ENCODE measurements around the gene LHPP. TPM values are rescaled to one million over a fixed set of nuclear protein-coding genes. Genes with fewer than 3 reads are reported as not detected.
"Not testable (repeated sequence)": the region's sequence is repeated elsewhere in the genome, so short reads cannot be mapped to it uniquely, and the experiment has no call there.

The LHPP gene
- polyA plus RNA-seq, 3 donors: 5.5 to 21.6 (median 14.3) TPM

DNA sequence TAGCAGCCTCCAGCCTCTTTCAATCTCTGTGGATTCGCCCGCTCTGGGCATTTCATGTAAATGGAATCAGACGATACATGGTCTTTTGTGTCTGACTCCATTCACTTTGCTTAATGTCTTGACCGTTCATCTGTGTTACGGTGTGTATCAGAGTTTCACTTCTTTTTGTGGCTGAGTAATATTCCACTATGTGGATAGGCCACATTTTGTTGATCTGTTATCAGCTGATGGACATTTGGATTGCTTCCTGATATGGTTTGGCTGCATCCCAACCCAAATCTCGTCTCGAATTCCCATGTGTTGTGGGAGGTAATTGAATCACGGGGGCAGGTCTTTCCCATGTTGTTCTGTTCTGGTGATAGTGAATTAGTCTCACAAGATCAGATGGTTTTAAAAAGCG lies 109.0 kb downstream of the LHPP start:
- no peak overlapping the region for H3K27ac ChIP-seq (ENCODE audit: low read depth, low read length)
- WGBS, 3 donors: 85 to 88% (median 86%) methylated on average over 9 of the region's 9 CpGs

DNA sequence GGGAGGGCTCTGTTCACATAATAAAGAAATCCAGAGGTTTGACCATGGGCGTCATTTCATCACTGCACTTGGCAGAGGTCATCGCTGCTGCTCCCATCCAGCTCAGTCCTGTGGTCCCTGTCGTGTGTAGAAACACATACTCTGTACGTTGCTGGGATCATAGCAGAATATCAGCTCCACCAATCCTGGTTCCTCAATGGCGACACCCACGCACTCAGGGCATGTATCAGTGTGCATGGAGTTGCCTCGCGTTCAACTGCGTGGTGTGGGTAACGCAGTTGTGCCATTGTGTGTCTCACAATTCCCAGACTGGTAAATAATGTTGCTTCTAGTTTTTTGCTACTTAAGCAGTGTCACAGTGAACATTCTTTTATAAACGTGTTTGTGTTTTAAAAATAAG lies 111.1 kb downstream of the LHPP start:
- 72 to 87% (median 78%) methylated on average over 11 of the region's 11 CpGs for WGBS, 3 donors
- H3K27ac ChIP-seq (ENCODE audit: low read depth, low read length): no peak overlapping the region

DNA sequence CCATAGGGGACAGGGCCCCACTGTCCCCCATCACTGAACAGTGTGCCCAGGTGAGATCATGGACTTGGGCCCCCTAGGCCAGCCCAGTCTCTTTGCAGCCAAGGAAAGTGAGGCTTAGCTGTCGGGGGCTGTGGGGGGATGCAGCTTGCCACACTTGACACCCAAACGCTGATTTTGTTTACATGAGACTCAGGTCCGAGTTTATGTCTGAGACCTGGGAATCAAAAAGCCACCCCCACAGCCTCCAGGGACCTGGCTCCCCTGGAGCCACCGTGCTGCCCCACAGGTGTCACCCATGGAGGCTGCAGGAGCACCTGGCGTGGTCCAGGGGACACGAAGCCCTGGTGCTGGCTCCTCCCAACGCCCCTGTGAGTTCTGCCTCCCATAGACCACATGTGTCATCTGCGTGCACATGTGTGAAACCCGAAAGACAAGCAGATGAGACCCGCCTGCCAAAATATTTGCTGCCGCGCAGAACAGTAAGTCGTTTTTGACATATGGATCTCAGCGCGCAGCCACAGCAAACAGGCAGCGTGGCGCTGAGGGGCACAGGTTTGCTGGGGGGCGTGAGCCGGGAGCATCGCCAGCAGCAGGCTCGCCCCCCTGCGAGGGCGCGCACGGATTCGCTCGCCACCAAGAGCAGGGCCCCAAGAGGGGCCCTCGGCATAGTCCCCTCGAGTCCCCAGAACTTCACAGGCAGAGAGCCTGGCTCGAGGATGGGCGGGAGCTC lies 112.3 kb downstream of the LHPP start:
- WGBS, 3 donors: 90 to 91% (median 91%) methylated on average over 30 to 31 of the region's 31 CpGs
- H3K27ac ChIP-seq (ENCODE audit: low read depth, low read length): no peak overlapping the region

DNA sequence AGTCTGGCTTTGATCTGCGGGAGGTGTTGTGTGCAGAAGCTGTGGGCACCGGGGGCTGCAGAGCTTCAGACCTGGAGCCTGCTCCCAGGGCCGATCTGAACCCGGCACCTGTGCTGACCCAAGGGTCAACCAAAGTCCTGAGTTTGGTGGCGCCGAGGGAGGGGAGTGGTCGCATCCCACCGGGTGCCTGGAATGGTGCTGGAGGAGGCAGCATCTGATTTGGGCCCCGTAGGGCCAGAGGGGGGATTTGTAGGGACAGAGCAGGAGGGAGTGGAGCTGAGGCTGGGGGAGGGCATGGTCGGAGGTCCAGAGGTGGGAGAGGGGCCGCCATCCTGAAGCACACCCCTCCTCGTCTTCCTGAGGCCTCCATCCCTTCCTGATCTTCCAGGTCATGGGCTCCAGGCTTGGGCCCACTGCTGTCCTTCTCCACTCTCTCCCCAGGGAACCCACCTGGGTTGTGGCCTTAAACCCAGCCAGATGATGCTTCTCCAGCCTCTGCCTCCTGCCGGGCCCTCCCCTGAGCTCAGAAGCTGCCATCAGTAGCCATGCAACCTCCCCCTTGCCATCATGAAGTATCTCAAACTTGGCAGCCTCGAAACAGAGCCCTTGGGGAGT lies 112.9 kb downstream of the LHPP start:
- no peak overlapping the region for H3K27ac ChIP-seq (ENCODE audit: low read depth, low read length)
- WGBS, 3 donors: 91 to 93% (median 92%) methylated on average over 13 to 14 of the region's 14 CpGs

DNA sequence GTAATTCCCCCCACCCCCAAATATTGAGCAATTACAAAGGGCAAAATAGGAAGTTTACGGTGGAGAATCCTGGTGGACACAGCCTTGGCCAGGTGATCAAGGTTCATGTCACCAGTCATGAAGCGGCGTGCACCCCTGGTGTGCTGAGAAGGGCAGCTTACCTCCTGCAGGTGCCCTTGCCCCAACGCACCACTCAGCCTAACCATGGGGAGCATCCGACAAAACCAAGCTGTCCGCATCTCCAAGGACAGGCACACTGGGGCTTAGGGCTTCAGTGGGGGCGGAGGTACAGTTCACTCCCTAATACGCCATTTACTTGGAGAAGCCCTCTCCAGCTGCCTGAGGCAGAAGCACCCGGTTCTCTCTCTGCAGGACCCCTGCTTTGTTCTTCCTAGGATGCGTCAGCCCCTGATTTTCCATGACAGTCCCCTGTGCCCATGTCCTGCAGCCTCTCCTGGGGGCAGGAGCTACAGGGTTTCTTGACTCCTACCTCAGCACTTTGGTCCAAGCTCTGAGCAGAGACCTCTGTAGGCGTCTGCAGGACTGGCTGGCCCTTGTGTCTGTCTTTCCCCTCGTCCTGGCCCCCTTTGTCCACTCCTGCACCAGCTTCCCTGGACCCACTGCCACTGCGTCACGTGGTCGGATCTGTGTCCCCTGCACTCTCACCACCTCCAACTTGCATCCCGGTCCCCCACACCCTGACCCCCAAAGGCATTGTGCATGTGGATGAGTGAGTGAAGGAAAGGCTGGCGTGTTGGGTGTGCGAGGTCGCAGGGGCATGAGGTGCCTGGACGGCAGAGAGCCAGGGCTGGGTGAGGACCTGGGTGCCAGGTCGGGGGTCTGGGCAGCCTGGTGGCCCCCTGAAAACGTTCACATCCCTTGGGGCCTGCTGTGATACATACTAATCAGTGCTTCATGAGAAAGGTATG lies 113.7 kb downstream of the LHPP start:
- no peak overlapping the region for H3K27ac ChIP-seq (ENCODE audit: low read depth, low read length)
- 85 to 91% (median 86%) methylated on average over 22 of the region's 22 CpGs for WGBS, 3 donors

DNA sequence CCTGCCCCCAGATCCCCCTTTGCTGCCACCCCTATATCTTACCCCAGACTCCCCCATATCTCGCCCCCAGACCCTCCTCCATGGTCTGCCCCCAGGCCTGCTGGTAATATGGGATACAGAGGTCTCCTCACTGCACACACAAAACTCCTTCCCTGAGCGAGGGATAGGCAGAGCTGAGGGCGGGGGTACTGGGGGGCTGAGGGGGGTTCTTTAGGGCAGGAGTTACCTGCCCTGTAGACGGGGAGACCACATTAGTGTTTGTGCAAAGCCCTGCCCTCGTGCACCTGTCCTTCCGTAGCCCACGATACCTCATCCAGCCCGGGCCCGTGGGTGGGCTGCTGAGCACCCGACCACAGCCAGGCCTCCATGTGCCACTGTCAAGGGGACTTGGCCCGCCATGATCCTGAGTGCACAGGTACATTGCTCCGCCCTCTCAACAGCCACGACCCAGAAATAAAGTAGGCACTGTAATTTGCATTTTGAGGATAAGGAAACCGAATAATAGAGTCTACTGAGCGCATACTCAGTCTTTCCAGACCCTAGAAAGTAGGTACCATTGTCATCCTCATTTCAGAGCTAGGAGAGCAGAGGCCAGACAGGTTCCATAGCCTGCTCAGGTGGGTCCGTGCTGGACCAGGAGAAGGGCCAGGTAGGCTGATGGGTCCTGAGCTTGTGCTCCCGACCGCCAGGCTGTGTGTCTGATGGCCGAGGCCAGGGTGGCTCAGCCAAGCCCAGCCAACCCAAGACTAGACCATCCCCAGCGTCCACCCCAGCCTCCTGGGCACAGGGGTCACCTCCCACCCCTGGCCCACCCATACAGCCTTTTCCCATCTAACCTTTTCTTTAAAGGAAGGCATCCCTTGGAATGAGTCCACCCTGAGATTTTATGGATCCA lies 115.2 kb downstream of the LHPP start:
- 81 to 90% (median 83%) methylated on average over 20 of the region's 20 CpGs for WGBS, 3 donors
- no peak overlapping the region for H3K27ac ChIP-seq (ENCODE audit: low read depth, low read length)

DNA sequence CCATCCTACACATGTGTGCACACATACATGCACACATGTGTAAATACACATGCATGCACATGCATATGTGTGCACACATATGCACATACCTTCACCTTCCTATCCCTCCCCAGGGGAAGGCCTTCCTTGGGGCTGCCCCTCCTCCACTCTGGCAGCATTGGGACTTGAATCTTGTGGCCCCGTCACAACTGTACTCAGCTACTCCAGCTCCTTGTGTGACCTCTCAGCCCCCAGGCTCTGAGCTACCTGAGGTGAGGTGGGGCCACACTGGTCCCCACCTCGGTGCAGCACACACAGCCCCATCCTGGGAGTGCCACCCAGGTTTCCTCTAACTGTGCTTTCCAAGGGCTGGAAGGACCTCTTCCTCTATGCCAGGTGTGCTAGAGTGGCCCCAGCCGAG lies 116.0 kb downstream of the LHPP start:
- H3K27ac ChIP-seq (ENCODE audit: low read depth, low read length): no peak overlapping the region
- WGBS, 3 donors: 88 to 95% (median 93%) methylated on average over 3 of the region's 3 CpGs

DNA sequence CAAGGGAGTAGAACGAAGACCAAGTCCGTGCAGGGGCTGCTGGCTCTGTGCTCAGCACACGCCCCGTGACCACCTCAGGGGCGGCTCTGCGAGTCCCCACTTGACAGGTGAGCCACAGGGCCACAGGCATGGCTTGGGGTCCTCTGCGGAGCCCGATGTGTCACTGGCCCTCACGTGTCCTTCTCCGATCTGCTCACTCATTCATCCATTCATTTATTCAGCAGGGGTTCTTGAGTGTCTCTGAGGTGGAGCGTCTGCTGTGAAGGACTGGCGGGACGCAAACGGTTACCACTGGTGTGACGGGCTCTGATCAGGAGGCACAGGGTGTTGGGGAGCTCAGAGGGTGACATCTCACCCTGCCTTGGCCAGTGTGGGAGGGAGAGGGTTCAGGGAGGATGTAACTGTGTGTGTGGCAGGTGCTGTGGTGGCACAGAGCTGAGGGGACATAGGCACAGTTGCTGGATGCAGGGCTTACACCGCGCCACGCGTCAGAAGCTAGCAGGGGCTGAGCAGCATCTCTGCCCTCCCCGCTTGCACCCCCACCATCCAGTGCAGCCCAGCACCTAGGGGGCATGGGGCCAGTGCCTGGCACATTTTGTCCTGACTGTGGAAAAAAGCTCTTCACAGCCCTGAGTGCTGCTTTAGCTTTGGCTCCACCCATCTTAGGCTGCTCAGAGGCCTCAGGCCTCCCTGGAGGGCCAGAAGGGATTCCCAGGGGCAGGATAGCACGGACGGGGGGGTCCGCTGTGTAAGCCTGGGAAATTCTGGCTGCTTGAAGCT lies 116.8 kb downstream of the LHPP start:
- no peak overlapping the region for H3K27ac ChIP-seq (ENCODE audit: low read depth, low read length)

DNA sequence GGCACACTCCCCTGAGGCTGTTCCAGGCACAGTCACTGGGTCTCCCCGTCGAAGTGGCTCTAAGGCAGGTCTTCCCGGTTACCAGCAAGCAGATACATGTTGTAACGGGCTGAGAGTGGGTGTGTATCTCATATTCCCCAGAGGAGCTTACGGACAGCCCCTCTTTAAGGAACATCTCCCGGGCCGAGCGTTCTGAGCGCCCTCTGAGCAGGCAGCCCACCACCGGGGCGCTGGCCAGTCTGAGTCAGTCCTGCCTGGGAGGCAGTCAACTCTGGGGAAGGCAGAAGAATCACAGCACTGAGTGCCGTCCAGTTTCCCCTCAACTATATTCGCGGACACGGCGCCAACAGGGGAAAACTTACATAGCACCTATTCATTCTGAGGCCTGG lies 117.4 kb downstream of the LHPP start:
- WGBS, 3 donors: 73 to 85% (median 78%) methylated on average over 16 of the region's 16 CpGs
- H3K27ac ChIP-seq (ENCODE audit: low read depth, low read length): no peak overlapping the region

More for the DNA sequence above, 116.8 kb downstream of the LHPP start:
- WGBS, 3 donors: 88 to 93% (median 89%) methylated on average over 23 of the region's 23 CpGs

DNA sequence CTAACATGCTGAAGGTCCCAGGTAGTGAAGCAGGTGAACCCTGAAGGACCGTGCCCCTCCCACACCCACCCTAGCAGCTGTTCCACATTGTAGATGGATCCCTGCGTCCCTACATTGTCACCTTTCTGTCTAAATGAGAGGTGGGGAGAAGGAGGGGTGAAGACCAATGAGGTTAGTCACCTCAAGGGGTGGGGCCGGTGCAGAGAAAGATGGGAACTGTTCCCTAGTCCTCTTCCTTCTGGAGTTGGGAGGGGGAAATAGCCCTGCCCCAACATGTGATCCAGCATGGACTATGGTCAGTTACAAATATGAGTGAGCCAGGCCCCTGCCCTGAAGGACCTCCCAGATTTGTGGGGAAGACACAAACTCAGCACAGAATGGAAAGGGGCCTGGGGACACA lies 124.5 kb downstream of the LHPP start:
- H3K27ac ChIP-seq (ENCODE audit: low read depth, low read length): no peak overlapping the region
- WGBS, 3 donors: 94 to 100% (median 94%) methylated on average over 3 of the region's 3 CpGs

DNA sequence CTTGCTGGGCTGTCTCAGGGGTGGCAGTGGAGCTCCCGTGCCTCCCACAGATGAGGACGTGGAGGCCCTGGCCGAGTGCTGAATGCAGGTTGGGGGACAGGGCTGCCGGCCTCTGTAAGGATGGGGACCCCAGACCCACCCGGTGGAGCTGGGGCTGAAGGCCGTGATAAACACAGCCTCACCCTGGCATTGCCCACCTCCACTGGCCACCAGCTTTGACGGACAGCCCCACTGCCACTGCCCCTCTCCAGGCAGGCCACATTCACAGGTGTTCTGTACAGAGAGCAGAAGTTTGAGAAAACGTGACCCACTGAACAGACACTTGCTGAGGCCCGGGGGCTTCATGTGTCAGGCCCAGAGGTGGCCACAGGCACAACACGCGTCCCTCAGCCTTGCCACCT lies 126.2 kb downstream of the LHPP start:
- 93 to 96% (median 94%) methylated on average over 11 of the region's 11 CpGs for WGBS, 3 donors
- no peak overlapping the region for H3K27ac ChIP-seq (ENCODE audit: low read depth, low read length)

DNA sequence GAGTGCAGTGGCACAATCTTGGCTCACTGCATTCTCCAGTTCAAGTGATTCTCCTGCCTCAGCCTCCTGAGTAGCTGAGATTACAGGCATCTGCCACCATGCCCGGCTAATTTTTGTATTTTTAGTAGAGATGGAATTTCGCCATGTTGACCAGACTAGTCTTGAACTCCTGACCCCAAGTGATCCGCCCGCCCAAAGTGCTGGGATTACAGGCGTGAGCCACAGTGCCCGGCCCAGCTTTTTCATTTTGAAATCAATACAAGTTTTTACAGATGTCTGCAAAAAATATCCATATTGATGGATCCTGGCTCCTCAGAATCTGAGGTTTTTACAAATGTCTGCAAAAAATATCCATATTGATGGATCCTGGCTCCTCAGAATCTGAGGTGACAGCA lies 126.7 kb downstream of the LHPP start:
- WGBS, 3 donors: 81 to 89% (median 87%) methylated on average over 6 of the region's 6 CpGs
- not testable (repeated sequence) for H3K27ac ChIP-seq (ENCODE audit: low read depth, low read length)

DNA sequence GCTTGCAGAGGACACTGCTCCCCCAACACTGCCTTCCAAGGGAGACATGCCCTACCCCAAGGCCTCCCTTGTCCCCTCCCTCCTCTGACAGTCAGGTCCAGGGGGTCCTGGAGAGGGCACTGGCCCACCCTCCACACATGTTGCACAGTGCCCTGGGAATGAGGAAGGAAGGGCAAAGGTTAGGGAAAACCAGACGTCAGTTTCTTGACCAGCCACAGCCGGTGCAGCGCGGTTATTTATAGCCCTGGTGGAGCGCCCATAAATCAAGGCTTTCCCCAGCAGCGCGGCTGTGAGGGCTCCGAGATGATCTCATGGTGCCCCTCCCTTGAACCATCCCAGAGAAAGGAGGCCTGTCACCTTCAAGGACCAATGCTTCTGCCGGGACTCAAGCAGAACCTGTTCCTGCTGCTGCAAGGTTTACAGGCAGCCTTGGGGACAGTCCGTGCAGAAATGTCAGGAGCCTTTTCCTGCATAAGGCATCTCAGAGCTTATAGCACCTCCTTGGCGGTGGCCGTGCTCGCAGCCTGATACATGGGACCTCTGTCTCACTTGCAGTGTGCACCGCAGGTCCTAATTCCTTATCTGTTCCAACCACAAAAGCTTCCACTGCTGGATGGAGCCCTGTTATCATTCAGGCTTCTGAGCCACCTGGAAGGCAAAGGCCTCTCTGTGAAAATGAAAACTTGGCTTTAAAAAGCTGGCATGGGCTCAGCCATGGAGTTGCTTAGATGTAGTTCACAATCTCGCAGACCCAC lies 127.3 kb downstream of the LHPP start:
- no peak overlapping the region for H3K27ac ChIP-seq (ENCODE audit: low read depth, low read length)
- WGBS, 3 donors: 15 to 31% (median 31%) methylated on average over 15 of the region's 15 CpGs

DNA sequence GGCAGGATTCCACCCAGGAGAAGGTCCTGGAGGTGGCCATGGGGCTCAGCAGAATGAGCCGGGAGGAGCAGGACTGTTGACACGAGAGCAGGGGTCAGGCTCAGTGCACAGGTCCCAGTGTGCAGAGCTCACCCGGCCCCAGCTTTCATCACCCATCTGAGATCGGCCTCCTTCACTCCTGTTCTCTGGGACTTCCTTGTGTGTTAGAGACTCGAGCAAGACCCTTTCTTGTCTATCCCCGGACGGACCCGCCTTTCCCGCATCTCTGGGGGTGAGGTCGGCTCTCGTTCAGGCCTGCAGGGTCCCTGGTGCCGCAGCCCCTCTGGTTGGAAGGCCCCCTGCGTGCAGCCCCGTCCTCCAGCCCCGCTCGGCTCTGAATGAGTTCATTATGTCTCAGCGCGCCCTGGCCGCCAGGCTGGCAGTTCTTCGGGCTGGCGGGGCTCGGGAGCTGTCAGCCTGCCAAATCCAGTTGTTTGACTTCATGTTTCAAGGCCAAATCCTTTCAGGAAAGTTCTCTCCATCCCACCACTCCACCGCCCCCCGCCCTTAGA lies 127.9 kb downstream of the LHPP start:
- no peak overlapping the region for H3K27ac ChIP-seq (ENCODE audit: low read depth, low read length)
- 22 to 88% (median 84%) methylated on average over 23 to 24 of the region's 24 CpGs for WGBS, 3 donors

DNA sequence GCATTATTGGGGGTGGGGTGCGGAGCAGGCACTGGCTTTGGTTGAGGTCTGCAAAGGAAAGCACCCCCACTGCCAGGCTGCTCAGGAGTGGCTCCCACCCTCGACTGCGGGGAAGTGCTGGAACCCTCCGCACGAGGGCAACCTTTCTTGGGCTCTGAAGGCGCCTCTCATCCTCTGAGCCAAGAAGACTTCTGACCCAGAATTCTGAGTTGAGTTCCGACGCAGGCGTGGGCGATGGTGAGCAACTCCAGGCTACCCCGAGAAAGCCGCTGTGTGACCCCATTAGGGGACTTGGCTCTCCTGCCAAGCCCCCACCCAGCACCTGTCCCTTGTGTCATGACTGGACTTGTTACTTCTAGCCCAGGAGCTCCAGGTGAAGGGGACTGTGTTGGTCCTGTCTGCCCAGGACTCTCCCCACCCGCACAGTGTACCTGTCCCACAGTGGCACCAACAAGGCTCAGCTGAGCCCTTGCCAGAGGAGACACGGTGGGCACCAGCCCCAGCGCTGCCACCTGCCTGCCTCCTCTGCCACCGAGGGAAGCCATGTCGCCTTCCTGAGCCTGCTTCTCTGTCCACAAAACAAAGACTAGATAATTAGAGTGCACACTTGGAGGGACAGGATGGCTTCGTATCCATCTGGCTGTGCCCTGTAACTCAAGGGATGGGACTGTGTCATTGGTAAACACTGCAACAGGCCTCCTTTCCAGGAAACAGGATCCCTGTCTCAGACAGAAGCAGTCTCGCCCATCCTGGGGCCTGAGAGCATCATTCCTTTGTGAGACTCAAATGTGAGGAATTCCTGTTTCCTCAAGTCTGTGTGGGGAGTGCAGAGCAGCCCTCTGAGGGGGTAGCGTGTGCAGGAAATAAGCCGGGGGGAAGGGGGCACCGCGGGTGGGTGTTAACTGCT lies 128.8 kb downstream of the LHPP start:
- H3K27ac ChIP-seq (ENCODE audit: low read depth, low read length): no peak overlapping the region
- WGBS, 3 donors: 79 to 92% (median 87%) methylated on average over 23 of the region's 23 CpGs

DNA sequence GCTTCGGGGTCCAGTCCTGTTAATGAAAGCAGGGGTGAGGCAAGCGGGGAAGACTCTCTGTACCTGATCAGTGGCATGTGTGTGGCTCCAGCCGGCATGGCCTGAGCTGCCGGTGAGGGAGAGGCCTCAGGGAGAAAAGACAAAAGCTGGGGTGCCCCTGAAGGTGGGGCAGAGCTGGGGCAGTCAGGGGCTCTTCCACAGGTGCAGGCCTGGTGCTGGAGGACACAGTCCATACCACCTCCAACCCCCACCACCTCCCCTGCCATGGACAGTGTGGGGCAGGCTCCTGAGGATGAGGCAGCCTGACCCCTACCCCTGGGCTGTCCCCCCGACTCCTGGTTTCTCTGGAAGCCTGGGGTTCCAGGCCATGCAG lies 129.5 kb downstream of the LHPP start:
- no peak overlapping the region for H3K27ac ChIP-seq (ENCODE audit: low read depth, low read length)
- WGBS, 3 donors: 82 to 91% (median 87%) methylated on average over 4 to 5 of the region's 5 CpGs

All from adipose tissue (tissue), 3 donors.